Kidney (tissue), 14 donors: ENCODE data around the gene ZNF311. TPM values are rescaled to one million over a fixed set of nuclear protein-coding genes. Genes with fewer than 3 reads are reported as not detected.

Experiments used
- DNase-seq, 5 donors: peaks; one replicate each; pipeline ENCODE4 v3.0.0-alpha.2; 2013 to 2020
- FAIRE-seq: peaks from 2 replicates; lab custom pipeline; 2012; peaks lifted over from hg19 to GRCh38; lab: Jason Lieb, UNC
- H3K27ac ChIP-seq, 2 donors: one replicate each; pipeline ENCODE4 v1.7.0; 2013; ENCODE audit warnings: low read depth in 2 of 2, low read length in 2 of 2, inconsistent platforms in 1 of 2
- H3K27me3 ChIP-seq: one replicate; pipeline ENCODE4 v1.7.1; 2013; ENCODE audit warnings: low read length, inconsistent platforms; ENCODE audit not compliant: control insufficient read depth, insufficient read depth
- H3K36me3 ChIP-seq, 3 donors: one replicate each; pipeline versions ENCODE4 v1.7.0 to v1.7.1; 2013; ENCODE audit warnings: low read length in 3 of 3, control low read depth in 1 of 3, inconsistent platforms in 1 of 3; ENCODE audit not compliant: insufficient read depth in 3 of 3, control insufficient read depth in 2 of 3
- H3K4me1 ChIP-seq, 3 donors: one replicate each; pipeline versions ENCODE4 v1.7.0 to v1.7.1; 2013; ENCODE audit warnings: low read length in 3 of 3, inconsistent platforms in 1 of 3, low read depth in 1 of 3; ENCODE audit not compliant: control insufficient read depth in 2 of 3, insufficient read depth in 2 of 3
- H3K4me3 ChIP-seq, 3 donors: one replicate each; pipeline versions ENCODE4 v1.7.0 to v1.8.1; 2013; ENCODE audit warnings: low read length in 3 of 3, control low read depth in 1 of 3, inconsistent platforms in 1 of 3
- H3K9ac ChIP-seq, 3 donors: one replicate each; pipeline versions ENCODE4 v1.7.0 to v1.7.1; 2013; ENCODE audit warnings: low read length in 3 of 3, control low read depth in 1 of 3, inconsistent platforms in 1 of 3
- H3K9me3 ChIP-seq, 3 donors: one replicate each; pipeline versions ENCODE4 v1.7.0 to v1.7.1; 2013; ENCODE audit warnings: low read length in 3 of 3, control low read depth in 1 of 3, inconsistent platforms in 1 of 3; ENCODE audit not compliant: control insufficient read depth in 2 of 3, insufficient read depth in 1 of 3
- CTCF ChIP-seq: IDR thresholded peaks from 3 replicates; pipeline ENCODE4 v1.5.1; 2012; ENCODE audit warnings: mild to moderate bottlenecking, moderate library complexity, borderline replicate concordance; ENCODE audit not compliant: insufficient read depth; ENCODE audit errors: extremely low read depth
- intact Hi-C: fragments of 100-400 bp; cut with DNase I; formaldehyde crosslinking; loops from one replicate; pipeline ENCODE4 v1.11.1; 2022
- polyA plus RNA-seq: library from polyadenylated mRNA; stranded (reverse); fragments of 350-450 nt; fragmentation: Illumina TruSeq; extraction: RNeasy Lipid Tissue Mini Kit (QIAGEN cat#74804); gene quantifications from one replicate; pipeline ENCODE4 v1.2.3, GENCODE V29; 2014; ENCODE audit warnings: low read depth, low replicate concordance; ENCODE audit not compliant: insufficient read depth
- total RNA-seq: library from RNA; stranded (reverse); fragmentation: NEBNext Ultra II Directional; extraction: Animal tissue kit (Norgen Biotek cat#: 25700); gene quantifications from one replicate; pipeline ENCODE4 v1.2.1, GENCODE V29; 2021
- donor health status: control.
- donor health status: control.
- donor health status: control.
- donor health status: control.
- donor health status: control.
- donor health status: DM: yes; HTN: yes; CAD: no.
- donor health status: Normal renal cell carcinoma (clear cell type).

The ZNF311 gene
- total and polyA plus RNA-seq, 2 donors from 2014 or later, result 0.77 to 1.6 TPM

GRCh38 chr6:28969129-28969528 lies 36.0 kb downstream of the ZNF311 start:
- FAIRE-seq, result no peak
- intact Hi-C loops, result no loop called here
- H3K9ac ChIP-seq, result no peak overlapping the region
- no peak for DNase-seq
- no peaks in the 10 kb centered on the region for H3K4me1 ChIP-seq
- no peaks in the 10 kb centered on the region for H3K36me3 ChIP-seq
- H3K27me3 ChIP-seq, result no peaks in the 10 kb centered on the region
- TF ChIP-seq CTCF, result no peak
- H3K27ac ChIP-seq, result no peak overlapping the region
- H3K9me3 ChIP-seq, result peaks cover 0 to 4% (median 0%) of the 10 kb centered on the region in 3 donors
- H3K4me3 ChIP-seq, result no peak overlapping the region

- H3K9ac ChIP-seq, result no peak overlapping the region
- H3K4me3 ChIP-seq, result no peak overlapping the region
- DNase-seq (no peak), FAIRE-seq (no peak)
- H3K4me1 ChIP-seq, result no peaks in the 10 kb centered on the region
- H3K27ac ChIP-seq, result no peak overlapping the region
- TF ChIP-seq CTCF, result no peak
- peaks cover 0 to 4% (median 0%) of the 10 kb centered on the region in 3 donors for H3K9me3 ChIP-seq
- intact Hi-C loops, result no loop called here
- H3K27me3 ChIP-seq, result no peaks in the 10 kb centered on the region
- H3K36me3 ChIP-seq, result no peaks in the 10 kb centered on the region
Observed at GRCh38 chr6:28968476-28968875, 36.6 kb downstream of the ZNF311 start.

- H3K9me3 ChIP-seq, result peaks cover 0 to 4% (median 0%) of the 10 kb centered on the region in 3 donors
- H3K36me3 ChIP-seq, result no peaks in the 10 kb centered on the region
- no peak for TF ChIP-seq CTCF
- no peaks in the 10 kb centered on the region for H3K4me1 ChIP-seq
- FAIRE-seq, result no peak
- no peak overlapping the region for H3K4me3 ChIP-seq
- intact Hi-C loops, result no loop called here
- H3K27me3 ChIP-seq, result no peaks in the 10 kb centered on the region
- H3K27ac ChIP-seq, result no peak overlapping the region
- no peak overlapping the region for H3K9ac ChIP-seq
- DNase-seq, result no peak
Observed at GRCh38 chr6:28965706-28966105, 39.4 kb downstream of the ZNF311 start.
